HCT116 (cell line): Measurements from ENCODE around the gene LBR.

Experiments
- EZH2 ChIP-seq: fragments of 200-600 bp; sonication (generic); IDR thresholded peaks from 2 replicates; pipeline ENCODE4 v1.6.1; 2017; ENCODE audit warnings: antibody characterized with exemption, mixed run types
- POLR2A ChIP-seq: IDR thresholded peaks from 2 replicates; pipeline ENCODE4 v1.7.0; 2011; ENCODE audit warnings: borderline replicate concordance; ENCODE audit not compliant: insufficient read depth, insufficient read length; ENCODE audit errors: extremely low read depth
- POLR2AphosphoS5 ChIP-seq: IDR thresholded peaks from 2 replicates; pipeline ENCODE4 v1.6.1; 2011; ENCODE audit warnings: mild to moderate bottlenecking, low read depth, low read length, moderate library complexity
- REST ChIP-seq: IDR thresholded peaks from 2 replicates; pipeline ENCODE4 v1.6.1; 2012; ENCODE audit warnings: low read depth
- TF ChIP-seq, protein P1 (sequence below), 3 experiments: fragments of 200-600 bp in 1 of 3; sonication (generic) in 1 of 3; IDR thresholded peaks in 2 of 3; conservative IDR thresholded peaks in 1 of 3; 2 replicates each; pipeline ENCODE4 v1.5.1; 2012 to 2017; ENCODE audit warnings: low read depth in 2 of 3, low read length in 2 of 3, antibody characterized with exemption in 1 of 3, borderline replicate concordance in 1 of 3, control low read depth in 1 of 3, mild to moderate bottlenecking in 1 of 3, mixed read lengths in 1 of 3, mixed run types in 1 of 3, moderate library complexity in 1 of 3; ENCODE audit not compliant: insufficient read depth in 1 of 3
- TF ChIP-seq, protein P2 (sequence below): IDR thresholded peaks from 2 replicates; pipeline ENCODE4 v1.6.1; 2012

DNA sequence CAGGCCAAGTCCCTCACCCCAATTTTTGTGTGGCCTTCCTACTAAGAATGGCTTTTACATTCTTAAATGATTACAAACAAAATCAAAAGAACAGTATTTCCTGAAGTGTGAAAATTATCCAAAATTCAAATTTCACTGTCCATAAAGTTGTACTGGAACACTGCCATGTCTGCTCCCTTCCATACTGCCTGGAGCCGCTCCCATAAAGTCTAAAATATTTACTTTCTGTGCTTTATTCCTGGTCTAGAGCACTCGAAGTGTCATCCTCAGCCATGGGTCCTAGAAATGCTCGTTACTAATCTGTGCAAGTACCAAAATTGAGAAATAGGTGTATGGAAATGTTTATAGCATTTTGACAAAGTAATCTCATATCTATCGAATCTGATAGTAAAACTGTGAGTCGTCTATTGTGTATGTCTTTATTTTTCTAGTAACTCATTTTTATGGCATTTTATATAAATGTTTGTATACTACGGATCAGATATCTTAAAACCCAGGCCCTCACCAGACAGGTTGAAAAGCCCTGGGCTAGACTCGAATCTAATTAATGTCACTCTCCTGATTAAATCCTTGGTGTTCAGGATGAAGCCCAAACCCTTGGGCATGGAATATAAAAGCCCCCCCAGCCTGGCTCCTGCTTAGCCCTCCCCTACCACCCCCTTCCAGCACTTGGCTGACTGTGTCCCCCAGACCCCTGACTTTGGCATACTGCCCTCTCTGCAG lies 4.9 kb downstream of the LBR start:
- TF ChIP-seq POLR2A: no peak
- TF ChIP-seq POLR2AphosphoS5: no peak
- TF ChIP-seq, protein P1, sequence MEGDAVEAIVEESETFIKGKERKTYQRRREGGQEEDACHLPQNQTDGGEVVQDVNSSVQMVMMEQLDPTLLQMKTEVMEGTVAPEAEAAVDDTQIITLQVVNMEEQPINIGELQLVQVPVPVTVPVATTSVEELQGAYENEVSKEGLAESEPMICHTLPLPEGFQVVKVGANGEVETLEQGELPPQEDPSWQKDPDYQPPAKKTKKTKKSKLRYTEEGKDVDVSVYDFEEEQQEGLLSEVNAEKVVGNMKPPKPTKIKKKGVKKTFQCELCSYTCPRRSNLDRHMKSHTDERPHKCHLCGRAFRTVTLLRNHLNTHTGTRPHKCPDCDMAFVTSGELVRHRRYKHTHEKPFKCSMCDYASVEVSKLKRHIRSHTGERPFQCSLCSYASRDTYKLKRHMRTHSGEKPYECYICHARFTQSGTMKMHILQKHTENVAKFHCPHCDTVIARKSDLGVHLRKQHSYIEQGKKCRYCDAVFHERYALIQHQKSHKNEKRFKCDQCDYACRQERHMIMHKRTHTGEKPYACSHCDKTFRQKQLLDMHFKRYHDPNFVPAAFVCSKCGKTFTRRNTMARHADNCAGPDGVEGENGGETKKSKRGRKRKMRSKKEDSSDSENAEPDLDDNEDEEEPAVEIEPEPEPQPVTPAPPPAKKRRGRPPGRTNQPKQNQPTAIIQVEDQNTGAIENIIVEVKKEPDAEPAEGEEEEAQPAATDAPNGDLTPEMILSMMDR (IDR thresholded peaks at IDR 0.05 in 2 of 3, conservative IDR thresholded peaks at IDR 0.05 in 1 of 3; ENCODE audit: borderline replicate concordance in 1 of 3, insufficient read depth in 1 of 3, low read depth in 2 of 3, low read length in 2 of 3): no peak
- TF ChIP-seq EZH2: no peak
- TF ChIP-seq REST: no peak
- TF ChIP-seq, protein P2, sequence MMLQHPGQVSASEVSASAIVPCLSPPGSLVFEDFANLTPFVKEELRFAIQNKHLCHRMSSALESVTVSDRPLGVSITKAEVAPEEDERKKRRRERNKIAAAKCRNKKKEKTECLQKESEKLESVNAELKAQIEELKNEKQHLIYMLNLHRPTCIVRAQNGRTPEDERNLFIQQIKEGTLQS: no peak
